T-helper 2 cell treated with Interferon-gamma antibody and Interleukin-4, amounts not matched to agents 5 μg/mL and 100 μg/mL, for 36 hours (primary cell): ENCODE data around the gene IL4.
"Not testable (repeated sequence)": the region's sequence is repeated elsewhere in the genome, so short reads cannot be mapped to it uniquely, and the experiment has no call there.

Experiments used
- DNase-seq: peaks from one replicate; pipeline ENCODE4 v3.0.0; 2021; ENCODE audit warnings: low spot score
- H3K27ac Mint-ChIP-seq: one replicate; pipeline ENCODE4 v1.8.0; 2021; ENCODE audit warnings: mild to moderate bottlenecking, mixed read lengths
- H3K27me3 Mint-ChIP-seq: one replicate; pipeline ENCODE4 v1.8.0; 2021; ENCODE audit warnings: low read depth, mixed read lengths
- H3K36me3 Mint-ChIP-seq: one replicate; pipeline ENCODE4 v1.8.0; 2021; ENCODE audit warnings: low read depth, mixed read lengths
- H3K4me1 Mint-ChIP-seq: one replicate; pipeline ENCODE4 v1.8.0; 2021; ENCODE audit warnings: low read depth, mixed read lengths
- H3K4me3 Mint-ChIP-seq: one replicate; pipeline ENCODE4 v1.8.0; 2022; ENCODE audit warnings: mild to moderate bottlenecking, moderate library complexity, mixed read lengths
- H3K9me3 Mint-ChIP-seq: one replicate; pipeline ENCODE4 v1.8.0; 2021; ENCODE audit warnings: mixed read lengths

Gene IL4

GRCh38 chr5:132687995-132688394 lies 14.2 kb downstream of the IL4 start:
- Mint-ChIP-seq H3K4me3 (peak overlapping the region; percentile 7), H3K27me3 (no peaks in the 10 kb centered on the region), H3K27ac (peak overlapping the region; percentile 57), H3K9me3 (no peaks in the 10 kb centered on the region), H3K4me1 (peaks cover 42% of the 10 kb centered on the region), H3K36me3 (peaks cover 14% of the 10 kb centered on the region)
- DNase-seq, result peak; percentile 29

- DNase-seq, result peak; percentile 53
- Mint-ChIP-seq H3K27me3 (no peaks in the 10 kb centered on the region), H3K27ac (peak overlapping the region; percentile 81), H3K9me3 (no peaks in the 10 kb centered on the region), H3K36me3 (peaks cover 13% of the 10 kb centered on the region), H3K4me3 (peak overlapping the region; percentile 47), H3K4me1 (peaks cover 41% of the 10 kb centered on the region)
Measured at GRCh38 chr5:132688536-132689339, 14.9 kb downstream of the IL4 start.

- H3K9me3 Mint-ChIP-seq, result no peaks in the 10 kb centered on the region
Measured at GRCh38 chr5:132689513-132689912, 15.7 kb downstream of the IL4 start.

GRCh38 chr5:132690156-132690555 lies 16.4 kb downstream of the IL4 start:
- Mint-ChIP-seq H3K27ac (no peak overlapping the region), H3K4me3 (no peak overlapping the region), H3K27me3 (no peaks in the 10 kb centered on the region), H3K9me3 (no peaks in the 10 kb centered on the region), H3K4me1 (peaks cover 31% of the 10 kb centered on the region), H3K36me3 (peaks cover 12% of the 10 kb centered on the region)
- DNase-seq, result no peak

More at GRCh38 chr5:132689513-132689912, 15.7 kb downstream of the IL4 start:
- Mint-ChIP-seq H3K27me3 (no peaks in the 10 kb centered on the region), H3K4me1 (peaks cover 37% of the 10 kb centered on the region), H3K4me3 (no peak overlapping the region), H3K36me3 (peaks cover 13% of the 10 kb centered on the region), H3K27ac (peak overlapping the region; percentile 28)
- DNase-seq, result no peak

- H3K27ac Mint-ChIP-seq, result peak overlapping the region; percentile 17
Measured at GRCh38 chr5:132691755-132692631, 18.2 kb downstream of the IL4 start.

GRCh38 chr5:132692632-132692967 lies 18.8 kb downstream of the IL4 start:
- peaks cover 26% of the 10 kb centered on the region for H3K4me1 Mint-ChIP-seq
- peaks cover 13% of the 10 kb centered on the region for H3K36me3 Mint-ChIP-seq
- H3K4me3 Mint-ChIP-seq, result no peak overlapping the region
- H3K27me3 Mint-ChIP-seq, result no peaks in the 10 kb centered on the region
- DNase-seq, result no peak
- H3K27ac Mint-ChIP-seq, result no peak overlapping the region
- H3K9me3 Mint-ChIP-seq, result no peaks in the 10 kb centered on the region

More at GRCh38 chr5:132691755-132692631, 18.2 kb downstream of the IL4 start:
- Mint-ChIP-seq H3K4me1 (peaks cover 28% of the 10 kb centered on the region), H3K4me3 (peak overlapping the region; percentile 17), H3K36me3 (peaks cover 12% of the 10 kb centered on the region)
- not testable (repeated sequence) for H3K27me3 Mint-ChIP-seq, H3K9me3 Mint-ChIP-seq, DNase-seq

GRCh38 chr5:132695956-132696355 lies 22.2 kb downstream of the IL4 start:
- peaks cover 29% of the 10 kb centered on the region for H3K36me3 Mint-ChIP-seq
- no peak overlapping the region for H3K27ac Mint-ChIP-seq
- H3K4me1 Mint-ChIP-seq, result peaks cover 12% of the 10 kb centered on the region
- H3K9me3 Mint-ChIP-seq, result no peaks in the 10 kb centered on the region
- DNase-seq, result no peak
- H3K4me3 Mint-ChIP-seq, result no peak overlapping the region
- no peaks in the 10 kb centered on the region for H3K27me3 Mint-ChIP-seq

GRCh38 chr5:132704875-132705274 lies 31.1 kb downstream of the IL4 start:
- Mint-ChIP-seq H3K4me3 (no peak overlapping the region), H3K27ac (no peak overlapping the region), H3K9me3 (no peaks in the 10 kb centered on the region), H3K27me3 (no peaks in the 10 kb centered on the region), H3K36me3 (peaks cover 43% of the 10 kb centered on the region), H3K4me1 (peaks cover 17% of the 10 kb centered on the region)
- DNase-seq, result no peak

GRCh38 chr5:132708645-132709044 lies 34.9 kb downstream of the IL4 start:
- peaks cover 25% of the 10 kb centered on the region for H3K36me3 Mint-ChIP-seq
- H3K27me3 Mint-ChIP-seq, result no peaks in the 10 kb centered on the region
- H3K27ac Mint-ChIP-seq, result peak overlapping the region; percentile 26
- H3K4me1 Mint-ChIP-seq, result peaks cover 14% of the 10 kb centered on the region
- DNase-seq, result no peak
- H3K4me3 Mint-ChIP-seq, result no peak overlapping the region
- H3K9me3 Mint-ChIP-seq, result no peaks in the 10 kb centered on the region

- Mint-ChIP-seq H3K9me3 (no peaks in the 10 kb centered on the region), H3K27ac (no peak overlapping the region), H3K4me1 (peaks cover 10% of the 10 kb centered on the region), H3K27me3 (no peaks in the 10 kb centered on the region), H3K4me3 (peak overlapping the region; percentile 50), H3K36me3 (peaks cover 17% of the 10 kb centered on the region)
- DNase-seq, result no peak
Measured at GRCh38 chr5:132714456-132715307, 40.9 kb downstream of the IL4 start.

GRCh38 chr5:132718544-132719312 lies 44.9 kb downstream of the IL4 start:
- peaks cover 9% of the 10 kb centered on the region for H3K4me1 Mint-ChIP-seq
- no peak overlapping the region for H3K4me3 Mint-ChIP-seq
- no peaks in the 10 kb centered on the region for H3K9me3 Mint-ChIP-seq
- peaks cover 15% of the 10 kb centered on the region for H3K36me3 Mint-ChIP-seq
- H3K27ac Mint-ChIP-seq, result no peak overlapping the region
- H3K27me3 Mint-ChIP-seq, result no peaks in the 10 kb centered on the region
- no peak for DNase-seq

- Mint-ChIP-seq H3K27ac (no peak overlapping the region), H3K36me3 (peaks cover 31% of the 10 kb centered on the region)
Measured at GRCh38 chr5:132725745-132726144, 52.0 kb downstream of the IL4 start.

GRCh38 chr5:132729896-132730295 lies 56.1 kb downstream of the IL4 start:
- Mint-ChIP-seq H3K27me3 (no peaks in the 10 kb centered on the region), H3K4me3 (no peak overlapping the region), H3K9me3 (no peaks in the 10 kb centered on the region), H3K27ac (no peak overlapping the region), H3K4me1 (peaks cover 11% of the 10 kb centered on the region), H3K36me3 (peaks cover 32% of the 10 kb centered on the region)
- no peak for DNase-seq

More at GRCh38 chr5:132725745-132726144, 52.0 kb downstream of the IL4 start:
- DNase-seq, result no peak
- Mint-ChIP-seq H3K27me3 (no peaks in the 10 kb centered on the region), H3K4me1 (peaks cover 4% of the 10 kb centered on the region), H3K4me3 (no peak overlapping the region), H3K9me3 (no peaks in the 10 kb centered on the region)
